Right cardiac atrium (tissue), 5 donors: Measurements from ENCODE around the gene HMGN1. TPM values are rescaled to one million over a fixed set of nuclear protein-coding genes. Genes with fewer than 3 reads are reported as not detected.

Experiments used
- polyA plus RNA-seq: library from polyadenylated mRNA; stranded (reverse); fragments of 200-250 nt; gene quantifications from one replicate; pipeline ENCODE4 v1.2.3, GENCODE V29; 2013
- total RNA-seq, 4 donors: library from RNA; stranded (reverse); fragmentation: NEBNext Ultra II Directional; extraction: Animal tissue kit (Norgen Biotek cat#: 25700); gene quantifications; one replicate each; pipeline ENCODE4 v1.2.1, GENCODE V29; 2021
- donor health status: healthy with polysubstance abuse.
- donor health status: DM: no; HTN: yes; CAD: no.
- donor health status: DM: no; HTN: no; CAD: no.
- donor health status: DM: no; HTN: yes; CAD: no; lungs with severe emphysema.
- donor health status: DM: yes; HTN: yes; CAD: no.

Gene HMGN1
- total and polyA plus RNA-seq, 5 donors: 50.7 to 84.6 (median 78.2) TPM

Other genes starting within 250 kb of the HMGN1 start
- gene PSMG1, start 165.6 kb downstream of the HMGN1 start, total RNA-seq: 10 to 100 TPM; 19.8 to 28.3 (median 23.7) TPM
- 28.9 TPM for gene PSMG1, start 165.6 kb downstream of the HMGN1 start, polyA plus RNA-seq
- gene BRWD1, start 35.5 kb downstream of the HMGN1 start, total RNA-seq: 10 to 100 TPM; 31.0 to 36.9 (median 32.7) TPM
- 13.4 TPM for gene BRWD1, start 35.5 kb downstream of the HMGN1 start, polyA plus RNA-seq
- 1 to 10 TPM in 3 of 4 donors, under 1 TPM in 1; 0.59 to 1.3 (median 1.2) TPM for gene LCA5L, start 96.7 kb upstream of the HMGN1 start, total RNA-seq
- 0.50 TPM for gene LCA5L, start 96.7 kb upstream of the HMGN1 start, polyA plus RNA-seq
- 10 to 100 TPM; 89.1 to 95.8 (median 93.5) TPM for gene SH3BGR, start 102.9 kb upstream of the HMGN1 start, total RNA-seq
- gene SH3BGR, start 102.9 kb upstream of the HMGN1 start, polyA plus RNA-seq: 119 TPM